ENCODE results near the gene CDH8. TPM values are rescaled to one million over a fixed set of nuclear protein-coding genes. Genes with fewer than 3 reads are reported as not detected.

CDH8 gene
- total RNA-seq, 1 experiment from 2014 or later, result not detected

GRCh38 chr16:62021161-62021581, 15.1 kb downstream of the CDH8 start:
- no peaks in the 10 kb centered on the region for H3K36me3 ChIP-seq (ENCODE audit: low read depth)
- no peak overlapping the region for H2AFZ ChIP-seq
- no peak overlapping the region for H3K4me2 ChIP-seq
- POLR2A ChIA-PET (ENCODE audit: unreplicated experiment), result no interaction called here
- no peaks in the 10 kb centered on the region for H3K4me1 ChIP-seq (replicated peaks; ENCODE audit: insufficient read depth)
- TF ChIP-seq CTCF (conservative IDR thresholded peaks at IDR 0.05) (no peak), EZH2 (IDR thresholded peaks at IDR 0.05; ENCODE audit: low read depth) (no peak)
- no peak for DNase-seq
- H3K9me3 ChIP-seq (ENCODE audit: insufficient read depth, low read depth), result no peaks in the 10 kb centered on the region
- no peaks in the 10 kb centered on the region for H3K79me2 ChIP-seq (ENCODE audit: low read depth)
- H3K9me2 ChIP-seq (ENCODE audit: insufficient read depth), result no peaks in the 10 kb centered on the region
- no peak overlapping the region for H3K4me3 ChIP-seq
- H3F3A ChIP-seq (ENCODE audit: insufficient read depth, low read depth), result no peaks in the 10 kb centered on the region
- no peaks in the 10 kb centered on the region for H4K20me1 ChIP-seq (ENCODE audit: insufficient read depth)
- intact Hi-C loops (cut with micrococcal nuclease; ENCODE audit: unreplicated experiment), result no loop called here
- CTCF ChIA-PET, result no interaction called here
- BruUV-seq (replicated peaks), result no TSS peak
- no peak overlapping the region for H3K27ac ChIP-seq
- H3K27me3 ChIP-seq (ENCODE audit: insufficient read depth, low read depth), result no peaks in the 10 kb centered on the region; the same call in 1 of the 2 replicates

- ChIA-PET CTCF (no interaction called here), POLR2A (ENCODE audit: unreplicated experiment) (no interaction called here)
- H3K9me2 ChIP-seq (ENCODE audit: insufficient read depth), result no peaks in the 10 kb centered on the region
- TF ChIP-seq CTCF (conservative IDR thresholded peaks at IDR 0.05) (no peak), EZH2 (IDR thresholded peaks at IDR 0.05; ENCODE audit: low read depth) (no peak)
- H3K27me3 ChIP-seq (ENCODE audit: insufficient read depth, low read depth), result no peaks in the 10 kb centered on the region; the same call in 1 of the 2 replicates
- no peak overlapping the region for H2AFZ ChIP-seq
- no peak for DNase-seq
- BruUV-seq (replicated peaks), result no TSS peak
- H3K4me3 ChIP-seq, result no peak overlapping the region
- H3F3A ChIP-seq (ENCODE audit: insufficient read depth, low read depth), result no peaks in the 10 kb centered on the region
- H3K4me2 ChIP-seq, result no peak overlapping the region
- no peaks in the 10 kb centered on the region for H3K4me1 ChIP-seq (replicated peaks; ENCODE audit: insufficient read depth)
- no peak overlapping the region for H3K27ac ChIP-seq
- intact Hi-C loops (cut with micrococcal nuclease; ENCODE audit: unreplicated experiment), result no loop called here
- no peaks in the 10 kb centered on the region for H3K36me3 ChIP-seq (ENCODE audit: low read depth)
- no peaks in the 10 kb centered on the region for H3K9me3 ChIP-seq (ENCODE audit: insufficient read depth, low read depth)
- H4K20me1 ChIP-seq (ENCODE audit: insufficient read depth), result no peaks in the 10 kb centered on the region
- no peaks in the 10 kb centered on the region for H3K79me2 ChIP-seq (ENCODE audit: low read depth)
These were observed 15.6 kb downstream of the CDH8 start for GRCh38 chr16:62020681-62021080.

GRCh38 chr16:62019851-62020250, 16.4 kb downstream of the CDH8 start:
- Histone ChIP-seq H3K4me1 (replicated peaks; ENCODE audit: insufficient read depth) (no peaks in the 10 kb centered on the region), H2AFZ (no peak overlapping the region), H4K20me1 (ENCODE audit: insufficient read depth) (no peaks in the 10 kb centered on the region), H3K4me3 (no peak overlapping the region), H3K79me2 (ENCODE audit: low read depth) (no peaks in the 10 kb centered on the region), H3K27ac (no peak overlapping the region), H3K27me3 (ENCODE audit: insufficient read depth, low read depth) (no peaks in the 10 kb centered on the region; the same call in 1 of the 2 replicates), H3K9me3 (ENCODE audit: insufficient read depth, low read depth) (no peaks in the 10 kb centered on the region), H3F3A (ENCODE audit: insufficient read depth, low read depth) (no peaks in the 10 kb centered on the region), H3K4me2 (no peak overlapping the region), H3K36me3 (ENCODE audit: low read depth) (no peaks in the 10 kb centered on the region), H3K9me2 (ENCODE audit: insufficient read depth) (no peaks in the 10 kb centered on the region)
- intact Hi-C loops (cut with micrococcal nuclease; ENCODE audit: unreplicated experiment), result no loop called here
- POLR2A ChIA-PET (ENCODE audit: unreplicated experiment), result no interaction called here
- BruUV-seq (replicated peaks), result no TSS peak
- CTCF ChIA-PET, result no interaction called here
- TF ChIP-seq EZH2 (IDR thresholded peaks at IDR 0.05; ENCODE audit: low read depth), result no peak
- no peak for DNase-seq
